ENCODE results near the gene C1QTNF3.
"Not testable (repeated sequence)": the region's sequence is repeated elsewhere in the genome, so short reads cannot be mapped to it uniquely, and the experiment has no call there.

The C1QTNF3 gene

DNA sequence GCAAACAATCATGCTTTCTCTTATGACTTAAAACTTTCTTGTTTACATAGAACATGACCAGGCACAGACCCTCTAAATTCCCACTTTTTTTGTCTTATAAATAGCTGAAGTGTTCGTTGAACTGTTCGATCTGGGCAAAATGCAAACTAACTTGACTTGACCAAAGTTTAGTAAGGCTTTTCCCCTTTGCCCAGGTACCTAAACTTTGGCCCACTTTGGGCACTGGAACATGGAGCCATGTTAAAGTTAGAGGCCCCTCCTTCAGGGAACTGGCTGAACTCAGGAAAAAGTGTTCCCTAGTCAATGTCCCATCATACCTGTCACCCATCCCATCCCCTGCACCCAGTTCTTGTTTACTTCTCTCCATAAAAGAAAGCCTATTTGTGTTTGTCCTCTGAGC, 25.8 kb downstream of the C1QTNF3 start:
- no peak for DNase-seq

DNA sequence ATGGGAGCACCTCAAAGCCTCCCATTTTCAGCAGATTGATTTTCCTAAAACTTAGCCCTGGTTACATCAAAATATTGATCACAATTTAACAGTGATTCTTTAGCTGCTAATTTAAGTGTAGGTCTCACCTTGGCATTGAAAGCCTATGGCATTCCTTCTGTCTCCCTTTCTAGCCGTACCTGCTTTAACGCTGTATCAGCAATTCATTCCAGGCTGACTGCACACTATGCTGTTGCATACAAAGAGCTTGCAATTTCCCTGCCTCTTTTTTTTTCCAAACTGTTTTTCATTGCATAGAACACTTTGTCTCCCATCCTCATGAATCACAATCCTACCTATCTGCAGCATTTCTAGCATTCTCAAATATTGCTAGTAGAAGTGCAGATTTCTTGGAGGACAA, 26.3 kb downstream of the C1QTNF3 start:
- DNase-seq = no peak

DNA sequence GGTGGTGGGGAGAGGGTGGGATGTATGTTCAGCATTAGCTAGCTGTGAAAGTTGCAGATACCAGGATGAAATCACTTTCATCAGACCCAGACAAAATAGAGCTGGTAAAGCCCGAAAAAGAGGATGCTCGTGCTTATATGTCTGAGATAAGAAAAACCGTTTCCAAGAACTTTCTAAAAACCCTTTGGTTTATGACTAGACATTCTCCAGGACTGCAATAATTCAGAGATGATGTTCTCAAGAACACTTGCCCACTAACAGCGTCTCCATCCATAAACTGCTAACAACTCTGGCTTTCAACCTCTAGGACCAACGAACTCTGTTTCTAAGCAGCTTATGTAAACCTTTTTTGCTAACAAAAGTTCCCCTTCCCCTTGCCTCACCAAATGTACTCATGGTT, 26.8 kb downstream of the C1QTNF3 start:
- DNase-seq = no peak

GRCh38 chr5:34015120-34015822, 27.7 kb downstream of the C1QTNF3 start:
- no peak for DNase-seq

GRCh38 chr5:34014626-34015025, 28.4 kb downstream of the C1QTNF3 start:
- DNase-seq = no peak

- no peak for DNase-seq
Measured at GRCh38 chr5:34013547-34013946, 29.5 kb downstream of the C1QTNF3 start.

- DNase-seq = no peak
Measured at GRCh38 chr5:34012791-34013190, 30.2 kb downstream of the C1QTNF3 start.

GRCh38 chr5:34011536-34011935, 31.5 kb downstream of the C1QTNF3 start:
- DNase-seq = no peak

DNA sequence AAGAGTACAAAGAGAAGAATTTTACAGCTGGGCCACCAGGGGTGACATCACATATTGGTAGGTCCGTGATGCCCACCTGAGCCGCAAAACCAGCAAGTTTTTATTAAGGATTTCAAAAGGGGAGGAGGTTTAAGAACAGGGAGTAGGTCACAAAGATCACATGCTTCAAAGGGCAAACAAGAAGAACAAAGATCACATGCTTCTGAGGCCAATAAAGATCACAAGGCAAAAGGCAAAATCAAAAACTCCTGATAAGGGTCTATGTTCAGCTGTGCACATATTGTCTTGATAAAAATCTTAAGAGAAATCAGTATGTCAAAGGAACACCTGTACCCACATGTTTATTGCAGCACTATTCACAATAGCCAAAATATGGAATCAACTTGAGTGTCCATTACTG, 32.9 kb downstream of the C1QTNF3 start:
- not testable (repeated sequence) for DNase-seq

DNA sequence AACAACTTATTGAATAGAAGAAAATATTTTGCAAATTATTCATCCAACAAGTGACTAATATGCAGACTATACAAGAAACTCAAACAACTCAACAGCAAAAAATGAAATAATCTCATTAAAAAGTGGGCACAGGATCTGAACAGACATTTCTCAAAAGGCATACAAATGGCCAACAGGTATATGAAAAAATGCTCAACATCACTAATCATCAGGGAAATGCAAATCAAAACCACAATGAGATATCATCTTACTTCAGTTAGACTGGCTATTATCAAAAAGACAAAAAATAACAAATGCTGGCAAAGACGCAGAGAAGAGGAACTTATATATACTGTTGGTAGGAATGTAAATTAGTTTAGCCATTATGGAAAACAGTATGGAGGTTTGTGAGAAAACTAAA, 33.4 kb downstream of the C1QTNF3 start:
- no peak for DNase-seq

- peak; percentile 48 to 70 for DNase-seq
Measured at GRCh38 chr5:34008802-34009201, 34.2 kb downstream of the C1QTNF3 start.

GRCh38 chr5:34007621-34008600, 35.1 kb downstream of the C1QTNF3 start, which contains the start of gene AMACR:
TSS of gene AMACR (minus strand) at chr5:34008050. CDS start at chr5:34008019, 31 bp downstream.
- DNase-seq = peak; percentile 88 to 89

- peak in 1 of 2 experiments; percentile 44 for DNase-seq
Measured at GRCh38 chr5:34007201-34007620, 35.8 kb downstream of the C1QTNF3 start.

GRCh38 chr5:34005681-34006080, 37.3 kb downstream of the C1QTNF3 start:
- no peak for DNase-seq

- no peak for DNase-seq
Measured at GRCh38 chr5:34005211-34005610, 37.8 kb downstream of the C1QTNF3 start.

DNA sequence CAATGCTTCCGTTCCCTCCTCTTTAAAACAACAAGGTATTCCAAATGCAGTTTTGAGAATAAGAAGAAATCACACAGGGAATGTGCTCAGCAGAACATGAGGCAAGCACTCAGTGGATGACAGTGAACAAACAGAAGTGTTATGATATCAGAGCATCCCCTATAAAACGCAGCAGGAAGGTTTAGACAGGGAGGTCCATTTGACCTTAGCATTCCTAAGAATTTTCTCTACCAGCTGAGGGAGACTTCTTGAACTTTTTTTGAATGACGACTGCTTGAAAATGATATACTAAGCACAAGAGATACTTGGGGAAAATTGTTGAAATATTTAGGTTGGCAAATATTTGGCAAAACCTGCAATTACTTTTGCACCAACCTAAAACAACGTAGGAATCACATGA, 39.1 kb downstream of the C1QTNF3 start:
- DNase-seq = no peak

DNA sequence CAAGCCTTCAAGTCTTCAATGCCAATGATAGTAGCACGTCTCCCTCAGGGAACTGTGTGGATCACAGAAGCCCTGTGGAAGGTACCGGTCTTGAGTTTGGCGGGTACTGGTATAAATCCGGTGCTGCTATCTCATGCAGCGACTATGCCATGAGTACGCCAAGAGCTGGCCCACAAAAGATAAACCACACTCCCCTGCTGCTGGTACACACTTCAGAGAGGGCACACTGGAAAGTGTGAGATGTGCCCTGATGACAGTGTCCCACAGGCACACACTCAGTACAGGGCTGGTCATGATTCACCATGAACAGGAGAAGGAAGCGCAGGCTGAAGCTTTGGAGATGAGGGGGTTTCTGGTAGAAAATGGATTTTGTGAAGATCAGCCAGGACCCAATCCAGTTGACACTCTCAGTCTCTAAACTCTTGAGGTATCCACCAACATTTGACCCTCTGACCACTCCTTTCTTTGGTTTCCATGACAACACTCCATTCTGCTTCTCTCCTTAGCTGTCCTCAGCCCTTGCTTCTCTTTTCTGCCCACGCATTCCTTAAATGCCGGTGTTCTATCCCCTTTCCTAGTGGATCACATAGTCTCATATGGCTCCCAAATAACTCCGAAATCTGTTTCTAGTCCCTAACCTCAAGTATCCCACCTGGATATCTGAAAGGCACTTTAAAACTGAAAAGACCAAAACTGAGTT, 40.2 kb downstream of the C1QTNF3 start:
- DNase-seq = no peak

DNA sequence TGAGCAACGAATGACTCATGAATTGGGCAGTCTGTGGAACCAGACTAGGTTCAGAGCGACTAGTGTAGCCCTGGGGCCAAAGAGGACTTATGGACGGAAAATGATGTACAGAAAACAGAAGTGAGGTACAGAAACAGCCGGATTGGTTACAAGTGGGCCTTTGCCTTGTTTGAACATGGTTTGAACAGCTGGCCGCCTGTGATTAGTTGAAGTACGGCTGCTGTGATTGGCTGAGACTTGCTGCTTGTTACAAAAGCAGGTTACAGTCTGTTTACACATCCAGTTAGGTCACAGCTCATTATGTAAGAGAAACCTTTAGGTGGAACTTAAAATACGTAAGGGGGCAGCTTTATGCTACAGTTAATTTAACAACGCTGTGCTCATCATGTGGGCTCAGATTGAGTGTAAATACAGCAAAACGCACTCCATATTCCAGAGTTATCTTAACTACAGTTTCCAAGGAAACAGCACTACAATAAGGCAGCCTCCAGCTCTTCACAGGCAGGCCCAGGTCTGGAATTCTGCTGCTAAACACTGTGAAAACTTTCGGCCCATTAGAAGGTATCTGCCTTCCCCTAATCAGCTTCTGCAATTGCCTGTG, 41.7 kb downstream of the C1QTNF3 start:
- no peak for DNase-seq

DNA sequence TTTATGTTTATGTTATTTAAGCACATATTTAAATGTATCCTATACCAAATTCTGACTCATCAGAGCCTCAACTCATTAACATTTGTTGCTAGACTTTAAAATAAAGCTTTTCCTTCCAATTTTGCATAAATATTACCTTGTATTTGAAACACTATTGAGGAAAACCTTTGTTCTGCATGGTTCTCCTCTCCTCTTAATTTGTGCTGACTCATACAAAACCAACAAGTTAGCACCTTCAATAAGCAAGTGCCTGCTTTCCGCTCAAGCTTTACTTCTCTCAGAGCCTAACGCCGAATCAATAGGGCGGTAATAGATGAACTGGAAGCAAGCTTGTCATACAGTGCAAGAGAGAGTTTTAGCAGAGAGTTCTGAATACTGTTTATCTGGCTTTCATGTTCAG, 43.0 kb downstream of the C1QTNF3 start:
- DNase-seq = no peak

DNA sequence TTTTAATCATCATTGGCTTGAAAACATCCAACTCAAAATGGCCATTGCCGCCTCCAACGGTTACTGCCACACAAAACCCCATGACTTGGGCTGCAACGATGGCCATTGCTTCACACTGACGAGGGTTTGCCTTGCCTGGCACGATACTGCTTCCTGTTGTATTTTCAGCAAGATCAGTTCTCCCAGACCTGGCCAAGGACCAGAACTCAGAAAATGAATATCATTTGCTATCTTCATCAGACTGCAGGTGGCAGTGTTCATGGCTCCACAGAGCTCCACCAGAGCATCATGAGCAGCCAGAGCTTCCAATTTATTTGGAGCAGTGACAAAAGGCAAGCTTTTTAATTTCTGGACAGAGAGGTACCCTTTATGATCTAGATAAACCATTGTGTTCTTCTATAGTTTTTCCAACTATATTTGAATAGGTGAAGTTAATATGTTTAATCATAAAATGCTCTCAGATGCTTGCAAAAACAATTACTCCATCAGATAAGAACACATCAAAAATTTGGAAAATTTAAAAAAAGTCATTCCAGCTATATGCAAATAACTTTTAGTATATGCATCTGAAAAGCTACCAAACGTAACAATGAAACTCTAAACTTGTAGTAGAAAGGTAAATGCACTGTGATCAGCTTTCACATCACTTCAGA, 45.6 kb downstream of the C1QTNF3 start:
- DNase-seq = peak; percentile 74 to 82

DNA sequence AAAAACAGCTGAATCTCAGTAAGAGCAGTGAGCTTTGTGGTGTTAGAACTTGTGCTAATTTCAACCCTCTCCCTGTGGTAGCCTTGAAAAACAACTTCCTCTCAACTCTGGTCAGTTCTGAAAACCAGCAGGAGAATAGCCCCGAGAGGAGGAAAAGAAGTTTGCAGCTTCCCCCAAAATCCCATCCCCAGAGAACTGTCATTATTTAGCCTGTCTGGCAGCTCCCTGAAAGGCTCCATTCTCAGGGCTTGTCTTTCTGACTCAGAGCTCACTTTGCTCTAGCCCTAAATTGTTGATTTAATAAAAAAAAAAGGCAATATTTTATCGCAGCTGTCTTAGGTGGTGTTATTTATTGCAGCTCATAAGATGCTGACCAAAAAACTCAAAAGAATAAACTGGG, 47.1 kb downstream of the C1QTNF3 start:
- peak; percentile 7 to 14 for DNase-seq

- no peak for DNase-seq
Measured at GRCh38 chr5:33994845-33995244, 48.2 kb downstream of the C1QTNF3 start.
